T follicular helper cell (primary cell): ENCODE results near the gene ROBO1.

Source experiments
- DNase-seq: peaks from one replicate; pipeline ENCODE4 v3.0.0-alpha.2; 2020; ENCODE audit warnings: low read depth

ROBO1 gene

DNA sequence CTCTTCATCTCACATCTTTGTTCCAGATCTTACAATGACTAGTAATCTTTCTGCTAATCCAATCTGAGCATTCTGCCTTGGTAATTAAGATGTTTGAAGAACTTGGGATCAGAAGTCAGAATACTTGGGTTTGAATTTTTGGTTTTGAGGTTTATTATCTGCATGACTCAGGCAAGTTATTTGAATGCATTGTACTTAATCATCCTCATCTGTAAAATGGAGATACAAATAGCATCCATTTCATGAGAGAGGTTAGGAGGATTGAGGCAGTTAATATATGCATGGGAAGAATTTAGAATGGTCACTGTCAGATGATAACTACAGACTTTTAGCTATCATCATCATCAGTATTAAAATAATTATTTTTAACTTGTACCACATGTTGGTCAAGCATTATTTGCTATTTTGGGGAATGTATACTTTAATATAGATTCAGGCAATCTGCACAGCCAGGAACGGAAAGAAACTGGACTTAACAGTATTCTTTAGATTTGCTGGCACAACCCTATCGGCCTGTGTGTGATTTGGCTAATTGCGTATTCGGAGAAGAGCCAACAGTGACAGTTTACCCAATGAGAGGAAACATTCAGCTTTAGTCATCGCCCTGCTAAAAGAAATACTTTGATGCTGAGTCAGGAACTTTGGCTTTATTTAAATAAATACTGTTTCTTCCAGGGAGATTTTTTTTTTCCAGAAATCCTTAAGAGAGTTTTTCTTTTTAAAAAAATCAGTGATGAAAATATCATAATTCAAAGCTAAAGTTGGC is 600.0 kb downstream of the ROBO1 start:
- no peak for DNase-seq

DNA sequence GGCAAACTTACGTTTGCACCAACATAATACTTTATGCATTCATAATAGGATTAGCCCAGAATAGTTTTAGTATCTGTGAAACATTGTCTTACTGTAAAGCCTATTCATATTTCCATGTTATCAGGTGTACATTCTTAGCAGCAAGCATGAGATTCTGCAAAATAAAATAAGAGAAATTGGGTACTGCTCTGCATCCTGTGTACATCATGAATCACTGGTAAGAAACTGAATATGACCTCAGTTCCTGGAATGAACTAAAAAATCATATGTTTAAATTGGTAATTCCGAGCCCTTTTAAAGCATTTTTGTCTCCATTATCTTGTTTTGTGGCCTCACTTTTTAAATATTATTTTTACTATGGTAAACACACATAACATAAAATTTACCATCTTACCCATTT is 605.1 kb downstream of the ROBO1 start:
- no peak for DNase-seq

DNA sequence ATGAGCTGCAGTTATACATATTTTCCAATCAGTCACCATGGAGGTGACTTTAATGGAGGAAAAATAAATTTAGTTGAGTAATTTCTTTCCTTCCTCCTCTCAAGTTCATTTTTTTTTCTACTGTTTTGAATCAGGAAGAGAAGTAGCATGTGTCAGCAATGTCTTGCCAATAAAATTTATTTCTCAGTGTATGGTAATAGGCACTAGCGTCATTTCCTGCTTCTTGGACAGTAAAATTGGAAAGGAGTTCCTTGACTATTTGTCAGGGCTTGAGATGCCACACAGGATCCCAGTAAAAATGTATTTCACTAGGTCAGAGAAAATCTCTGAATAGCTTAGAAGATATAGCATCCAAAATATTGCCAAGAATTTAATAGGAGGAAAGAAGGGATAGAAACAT is 605.9 kb downstream of the ROBO1 start:
- DNase-seq: no peak

DNA sequence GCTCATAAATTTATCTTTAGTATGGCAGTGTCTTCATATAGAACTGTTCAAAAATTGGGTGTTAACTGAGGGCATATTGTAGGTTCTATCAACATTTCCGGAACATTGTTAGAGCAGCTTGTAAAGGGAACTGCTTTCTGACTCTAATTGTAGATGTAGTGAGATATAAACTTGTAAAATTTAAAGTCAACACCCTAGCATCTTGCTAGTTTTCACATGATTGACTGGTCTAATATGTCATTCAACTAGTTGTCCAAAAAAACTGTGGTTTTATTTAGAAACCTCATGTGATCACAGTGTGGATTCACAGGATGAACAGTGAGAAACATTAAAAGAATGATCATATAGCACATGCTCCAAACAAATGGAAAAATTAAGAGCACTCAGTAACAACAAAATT is 607.4 kb downstream of the ROBO1 start:
- DNase-seq: no peak

DNA sequence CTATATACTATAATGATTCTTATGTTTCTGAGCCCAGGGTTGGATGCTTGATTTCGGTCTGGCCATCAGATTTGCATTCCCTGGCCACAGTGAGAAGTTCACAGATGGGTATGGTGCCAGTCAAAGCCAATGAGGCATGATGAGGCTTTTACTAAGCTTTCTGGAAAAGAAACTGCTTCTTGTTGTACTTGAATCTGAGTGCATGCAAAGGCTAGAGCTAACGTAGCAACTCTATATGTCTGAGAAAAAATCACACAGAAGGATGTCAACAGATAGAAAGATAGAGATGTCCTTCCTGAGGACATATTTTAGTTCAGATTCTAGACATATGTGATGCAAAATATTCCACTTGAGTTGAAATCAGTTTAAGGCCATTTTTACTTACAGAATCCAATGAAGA is 608.1 kb downstream of the ROBO1 start:
- DNase-seq: no peak

DNA sequence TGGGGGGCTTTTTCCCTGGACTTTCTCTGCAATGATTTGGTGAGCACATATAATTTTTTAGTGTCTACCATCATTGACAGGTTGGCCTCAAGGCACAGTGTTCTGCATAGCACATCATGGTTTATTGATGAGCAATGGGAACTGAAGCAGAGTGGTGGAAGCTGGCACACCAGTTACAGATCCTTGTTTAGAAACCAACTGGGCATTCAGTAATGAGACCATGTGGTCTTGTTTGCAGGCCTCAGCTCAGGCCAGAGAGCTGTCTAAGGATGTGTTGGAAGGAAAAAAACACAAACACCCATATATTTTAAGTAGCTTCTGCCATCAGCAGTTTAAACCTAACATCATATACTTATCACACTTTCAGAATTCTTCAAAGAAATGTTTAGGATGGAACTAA is 610.6 kb downstream of the ROBO1 start:
- DNase-seq: no peak

DNA sequence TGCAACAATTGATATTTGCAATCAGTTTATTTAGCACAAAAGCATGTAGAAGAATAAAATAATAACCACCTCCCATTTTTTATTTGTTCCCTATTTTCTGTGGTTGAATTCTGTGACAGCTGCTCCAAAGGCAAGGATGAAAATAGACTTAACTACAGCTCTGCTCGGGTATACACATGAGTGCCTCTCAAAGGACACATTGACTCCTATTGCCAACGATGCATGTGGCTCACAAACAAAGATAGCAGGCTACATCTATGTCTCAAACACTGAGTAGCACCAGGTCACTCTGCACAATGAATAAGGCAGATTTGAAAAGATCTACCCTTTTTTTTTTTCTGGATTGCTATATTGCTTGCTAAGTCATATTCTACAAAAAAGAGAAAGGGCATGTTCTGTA is 612.9 kb downstream of the ROBO1 start:
- DNase-seq: no peak

DNA sequence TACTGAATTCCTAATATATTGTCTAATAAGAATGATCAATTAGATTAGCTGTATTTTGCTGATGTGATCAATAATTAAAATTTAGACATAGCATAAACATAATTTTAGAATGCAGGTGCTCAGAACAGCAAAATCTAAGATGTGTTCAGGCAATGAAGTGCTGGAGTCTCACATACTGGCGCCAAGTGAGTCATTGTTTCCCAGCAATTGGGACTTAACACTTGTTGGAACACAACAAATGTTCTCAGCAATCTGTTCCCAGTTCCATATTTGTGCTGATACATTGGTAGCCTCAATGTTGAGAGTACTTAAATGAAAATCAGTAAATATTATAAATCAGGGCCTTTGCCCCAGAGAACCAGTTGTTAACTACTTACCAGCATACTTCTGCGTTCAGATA is 619.0 kb downstream of the ROBO1 start:
- no peak for DNase-seq

DNA sequence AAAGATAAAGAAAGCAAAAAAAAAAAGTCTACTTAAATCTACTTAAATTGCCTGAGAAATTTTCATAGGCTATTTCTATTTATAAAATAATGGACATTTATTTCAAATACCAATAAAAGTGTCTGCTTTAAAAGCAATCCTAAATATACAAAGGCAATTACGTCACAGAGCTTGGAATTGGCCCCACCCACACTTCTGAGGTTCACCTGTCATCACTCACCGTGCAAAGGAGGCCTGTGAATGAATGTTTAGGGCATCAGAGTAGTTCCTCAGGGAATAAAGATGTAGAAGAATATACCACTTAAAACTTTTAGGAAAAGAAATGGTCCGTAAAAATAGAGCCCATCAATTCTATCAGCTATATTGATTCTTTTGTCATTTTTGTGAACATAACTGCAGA is 621.8 kb downstream of the ROBO1 start:
- no peak for DNase-seq

DNA sequence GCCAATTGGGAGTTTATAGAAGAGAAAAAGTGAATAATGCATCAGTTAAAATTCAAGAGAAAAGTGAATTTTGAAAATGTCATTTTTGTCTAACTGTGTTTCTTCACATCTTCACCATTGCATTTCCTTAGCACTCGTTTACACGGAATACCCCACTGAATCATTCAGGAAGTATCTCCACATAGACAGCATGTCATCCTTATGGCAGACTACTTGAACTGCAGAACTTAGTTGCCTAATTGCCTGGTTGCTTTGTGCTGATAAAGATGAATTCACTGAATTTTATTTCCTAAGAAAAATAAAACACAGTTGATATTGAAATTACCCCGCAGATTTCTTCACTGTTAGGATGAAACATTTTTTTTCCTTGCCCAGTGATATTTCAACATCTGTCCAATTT is 627.1 kb downstream of the ROBO1 start:
- no peak for DNase-seq

DNA sequence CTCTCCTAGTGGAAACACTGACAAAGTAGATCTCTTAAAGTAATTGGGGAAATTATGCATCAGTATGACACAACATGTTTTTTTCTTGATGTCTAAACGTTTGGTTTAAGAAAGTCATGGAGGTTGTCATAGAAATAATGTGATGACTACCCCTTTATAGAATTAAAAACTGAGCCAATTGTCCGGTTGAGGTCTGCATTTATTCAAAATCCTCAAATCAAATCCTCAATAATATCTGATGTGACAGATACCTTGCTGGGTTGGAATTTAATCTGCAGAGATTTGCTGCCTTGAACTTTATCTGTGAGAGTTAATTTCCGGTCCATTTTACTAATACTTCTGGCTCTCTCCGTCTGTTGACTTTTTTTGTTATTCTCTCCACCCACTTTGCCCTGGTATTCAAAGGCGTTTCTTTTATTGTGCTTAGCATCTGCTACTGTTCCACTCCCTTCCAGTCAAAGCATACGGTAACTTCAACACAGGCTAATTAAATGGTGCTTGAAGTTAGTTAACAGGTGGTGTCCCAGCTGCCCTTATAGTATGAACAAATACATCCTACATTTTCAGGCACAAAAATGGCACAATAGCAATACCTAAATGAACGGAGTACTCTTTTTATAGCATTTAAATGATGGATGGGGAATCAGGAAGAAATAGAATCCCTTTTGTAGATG is 628.3 kb downstream of the ROBO1 start:
- no peak for DNase-seq

DNA sequence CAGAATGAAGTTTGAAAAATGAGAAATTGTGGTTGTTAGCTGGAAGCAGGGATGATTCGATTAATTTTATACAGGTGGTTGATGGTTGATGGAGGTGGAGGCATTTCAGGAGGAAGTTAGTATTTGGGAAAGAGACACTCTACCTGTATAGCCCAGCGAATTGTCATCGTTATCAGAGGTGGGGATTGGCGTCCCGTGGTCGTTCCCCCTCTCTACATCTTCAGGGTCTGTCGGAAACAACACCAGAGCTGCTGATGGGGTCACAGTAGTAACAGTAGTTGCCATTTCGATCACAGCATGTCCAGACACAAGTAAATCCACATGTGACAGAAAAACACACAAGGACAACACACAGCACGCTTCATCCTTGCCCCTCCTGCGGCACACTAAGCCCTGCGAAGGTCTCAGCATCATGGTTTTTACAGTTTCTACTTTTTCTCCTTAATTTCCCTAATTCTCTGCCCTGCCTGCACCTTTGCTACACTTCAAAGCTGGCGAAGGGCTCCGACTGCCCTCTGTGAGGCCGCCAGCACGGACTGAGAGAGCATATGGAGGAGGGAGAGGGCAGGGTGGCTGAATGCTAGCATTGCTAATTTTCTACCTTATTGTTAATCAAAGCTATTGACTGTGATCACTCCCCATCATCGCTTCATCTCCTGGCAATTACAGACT is 642.3 kb downstream of the ROBO1 start:
- DNase-seq: no peak

DNA sequence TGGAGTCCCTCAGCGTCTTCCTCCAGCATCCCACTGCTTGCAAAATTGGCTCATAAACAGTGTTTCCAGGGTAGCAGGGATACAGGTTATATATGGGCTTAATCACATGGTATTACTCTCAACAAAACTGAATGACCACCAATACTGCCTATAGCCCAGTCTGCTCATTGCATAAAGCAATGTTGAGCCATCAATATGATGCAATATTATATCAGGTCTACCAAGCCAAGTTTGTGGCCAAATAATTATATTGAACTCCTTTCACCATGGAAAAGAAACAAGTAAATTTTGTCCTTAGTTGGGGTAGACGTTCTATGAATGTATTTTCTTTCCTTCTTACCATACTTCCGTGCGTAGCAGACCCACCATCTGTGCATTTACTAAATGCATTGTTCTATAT is 652.3 kb downstream of the ROBO1 start:
- no peak for DNase-seq

DNA sequence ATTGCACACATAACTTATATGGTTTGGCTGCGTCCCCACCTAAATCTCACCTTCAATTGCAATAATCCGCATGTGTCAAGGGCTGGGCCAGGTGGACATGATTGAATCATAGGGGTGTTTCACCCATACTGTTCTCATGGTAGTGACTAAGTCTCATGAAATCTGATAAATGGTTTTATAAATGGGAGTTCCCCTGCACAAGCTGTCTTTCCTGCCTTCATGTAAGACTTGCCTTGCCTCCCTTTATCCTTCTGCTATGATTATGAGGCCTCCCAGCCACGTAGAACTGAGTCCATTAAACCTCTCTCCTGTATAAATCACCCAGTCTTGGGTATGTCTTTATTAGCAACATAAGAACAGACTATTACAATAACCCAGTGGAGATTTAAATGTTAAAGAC is 653.9 kb downstream of the ROBO1 start:
- DNase-seq: no peak

DNA sequence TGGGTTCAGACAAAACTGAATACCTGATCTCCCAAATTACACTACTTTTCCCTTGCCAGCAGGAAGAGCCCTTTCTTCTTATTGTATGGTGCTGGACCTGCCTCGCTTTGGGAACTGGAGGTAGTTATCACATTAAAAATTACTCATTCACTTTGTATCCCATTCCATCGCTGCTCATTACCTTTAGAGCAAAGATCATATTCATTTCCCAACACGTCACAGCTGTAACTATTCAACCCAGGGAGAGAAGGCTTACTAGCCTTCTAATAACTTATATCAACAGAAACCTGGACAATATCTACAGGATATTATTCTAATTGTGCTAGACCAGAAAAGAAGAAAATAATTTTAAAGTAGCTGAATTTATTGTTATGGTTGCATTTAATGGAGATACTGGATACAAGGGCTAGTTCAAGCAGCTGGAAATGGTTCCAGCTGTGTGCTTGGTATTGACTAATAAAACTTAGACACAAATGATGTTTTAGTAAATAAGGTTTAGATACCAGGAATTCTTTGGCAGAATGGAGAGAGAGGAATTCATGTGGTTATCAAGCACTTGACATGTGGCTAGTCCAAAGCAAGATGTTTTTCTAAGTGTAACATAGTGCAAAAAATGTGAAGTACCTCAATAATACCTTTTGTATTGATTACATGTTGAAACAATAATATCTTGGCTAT is 656.3 kb downstream of the ROBO1 start:
- no peak for DNase-seq

DNA sequence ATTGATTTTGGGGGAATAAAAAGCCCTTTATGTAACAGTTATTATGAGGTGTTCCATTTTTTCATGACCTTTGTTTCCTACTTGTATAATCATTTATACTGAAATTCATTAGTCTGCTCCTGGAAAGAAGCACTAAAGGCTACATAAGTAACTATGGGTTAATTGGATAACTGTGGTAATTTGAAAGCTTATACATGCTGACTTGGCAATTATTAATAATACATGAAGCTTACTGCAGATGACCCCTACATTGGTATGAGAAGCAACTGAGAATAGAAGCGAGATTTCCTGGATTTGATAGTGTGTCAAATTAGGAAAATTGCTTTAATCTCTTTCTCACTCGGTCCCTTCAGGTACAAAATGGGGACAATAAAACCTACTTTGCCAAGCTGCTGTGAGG is 658.0 kb downstream of the ROBO1 start:
- no peak for DNase-seq

DNA sequence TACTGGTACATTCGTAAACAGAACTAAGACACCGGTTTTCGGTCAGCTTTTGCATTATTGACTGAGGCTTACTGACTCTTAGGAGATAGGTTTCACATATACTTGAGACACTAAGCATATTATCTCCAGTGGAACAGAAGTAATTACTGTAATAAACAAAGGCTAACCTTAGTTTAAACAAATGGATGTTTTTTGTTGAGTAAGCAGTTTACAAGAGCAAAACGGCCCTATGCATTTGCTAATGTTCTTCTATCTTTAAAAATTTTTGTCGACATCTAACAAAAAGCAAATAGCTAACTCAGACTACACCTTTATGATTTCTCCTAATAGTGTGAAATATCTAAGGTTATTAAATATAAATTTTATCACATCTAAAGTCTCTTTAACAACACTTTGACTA is 664.5 kb downstream of the ROBO1 start:
- DNase-seq: no peak

DNA sequence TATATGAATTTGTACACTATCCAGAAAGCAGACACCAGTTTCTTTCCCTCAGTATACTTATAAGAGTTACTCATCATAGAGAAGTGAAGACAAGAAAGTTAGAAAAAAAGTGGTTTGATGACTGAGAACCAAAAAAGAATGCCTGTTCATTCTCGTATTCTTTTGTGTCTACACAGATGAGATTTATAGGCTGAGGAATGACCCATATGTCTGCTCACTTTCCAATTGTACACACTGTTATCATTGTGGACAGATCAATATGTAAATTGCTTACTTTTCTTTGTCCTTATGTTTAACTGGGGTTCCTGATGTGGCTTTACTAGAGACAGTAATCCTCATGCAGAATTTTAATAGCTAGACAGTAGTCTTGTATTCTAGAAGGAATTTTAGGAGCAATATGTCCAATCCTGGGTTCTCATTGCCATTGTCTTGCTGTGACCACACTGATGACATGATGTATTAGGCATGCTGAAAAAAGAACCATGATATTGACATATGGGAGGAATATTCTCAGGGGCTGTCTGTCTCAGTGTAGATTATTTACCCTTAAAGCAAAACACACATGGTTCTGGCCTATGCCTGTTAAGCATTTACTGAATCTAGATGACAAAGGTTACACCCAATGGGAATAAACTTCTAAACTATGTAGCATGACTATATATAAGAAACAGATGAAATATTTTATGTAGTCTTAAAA is 669.7 kb downstream of the ROBO1 start:
- DNase-seq: no peak

DNA sequence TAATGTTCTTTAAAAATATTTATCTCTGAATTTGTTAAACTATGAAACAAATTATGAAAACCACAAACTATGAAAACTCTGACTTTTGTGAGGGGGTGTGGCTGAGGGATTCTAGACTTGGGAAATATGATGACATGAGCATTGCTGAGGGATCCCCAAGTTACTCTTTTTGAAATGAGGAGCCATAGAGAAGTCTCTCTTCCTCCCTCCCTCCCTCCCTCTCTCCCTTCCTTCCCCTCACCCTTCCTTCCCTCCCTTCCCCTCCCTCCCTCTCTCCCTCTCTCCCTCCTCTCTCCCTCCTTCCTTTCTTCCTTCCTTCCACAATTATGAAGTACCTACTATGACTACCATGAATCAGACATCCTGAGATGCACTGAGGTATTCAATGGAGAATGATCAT is 673.1 kb downstream of the ROBO1 start:
- DNase-seq: no peak

DNA sequence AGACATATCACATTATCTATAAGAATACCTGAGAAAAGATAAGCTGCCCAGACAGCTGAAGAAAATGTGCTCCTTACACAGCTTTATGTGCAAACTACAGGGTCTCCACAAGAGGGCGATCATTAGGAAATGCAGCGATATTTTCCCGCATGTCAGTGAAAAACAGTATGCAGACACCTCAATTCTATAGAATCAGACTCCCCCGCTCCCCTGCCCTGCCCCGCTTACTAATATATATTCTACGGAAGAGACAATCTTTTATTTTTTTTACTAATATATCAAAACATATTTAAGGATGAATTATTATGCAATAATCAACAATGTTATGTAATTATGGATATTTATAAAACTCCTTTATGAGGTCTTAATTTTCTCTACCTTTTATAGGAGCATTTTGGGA is 681.3 kb downstream of the ROBO1 start:
- DNase-seq: no peak

DNA sequence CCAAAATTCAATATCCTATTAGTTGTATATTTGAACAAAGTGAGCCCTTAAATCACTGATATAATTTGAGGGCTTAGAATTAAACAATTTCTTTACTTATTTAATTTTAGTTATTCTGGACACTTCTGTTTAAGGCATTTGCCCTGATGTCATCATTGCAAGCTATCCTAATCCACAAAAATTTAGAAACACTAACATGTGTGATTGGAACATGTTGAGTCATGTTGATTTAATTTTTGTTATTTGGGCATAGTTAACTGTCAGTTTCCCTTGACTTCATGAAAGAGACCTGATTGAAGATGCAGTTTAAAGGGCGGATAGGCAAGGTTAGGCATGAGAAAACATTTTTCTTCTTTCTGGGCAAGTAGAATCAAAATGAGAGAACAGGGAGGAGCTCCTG is 682.6 kb downstream of the ROBO1 start:
- no peak for DNase-seq

DNA sequence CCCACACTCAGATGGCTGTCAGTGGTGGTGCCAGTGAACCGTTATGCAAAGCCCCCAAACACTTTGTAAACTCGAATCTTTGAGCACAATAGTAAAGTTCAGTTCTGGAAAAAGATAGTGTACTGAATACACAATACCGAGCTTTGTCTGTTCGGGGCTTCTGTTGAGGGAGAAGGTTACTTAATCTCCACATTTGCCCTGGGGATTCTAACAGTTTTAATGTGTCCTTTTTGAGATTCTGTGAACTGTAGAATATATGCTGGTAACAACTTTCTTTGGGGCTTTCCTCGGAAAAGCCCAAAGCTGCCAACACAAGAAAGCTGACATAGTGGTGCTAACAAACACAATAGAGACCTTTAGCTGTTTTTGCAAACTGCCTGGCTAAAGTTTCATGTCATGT is 686.5 kb downstream of the ROBO1 start:
- DNase-seq: no peak
